Esophagus squamous epithelium (tissue), 4 donors: Measurements from ENCODE around the gene ETV6.

Source experiments
- CTCF ChIP-seq, 6 experiments: fragments of 450-650 bp in 4 of 6; fragments of 200-600 bp in 2 of 6; sonication (generic) in 2 of 6; IDR thresholded peaks; one replicate each; pipeline ENCODE4 v1.5.1; 2016 to 2019; ENCODE audit warnings: antibody characterized with exemption in 6 of 6, mild to moderate bottlenecking in 4 of 6, moderate library complexity in 4 of 6
- POLR2A ChIP-seq, 4 donors: fragments of 450-650 bp; IDR thresholded peaks; one replicate each; pipeline ENCODE4 v1.6.1; 2017; ENCODE audit warnings: antibody characterized with exemption in 4 of 4, mild to moderate bottlenecking in 4 of 4, moderate library complexity in 3 of 4

DNA sequence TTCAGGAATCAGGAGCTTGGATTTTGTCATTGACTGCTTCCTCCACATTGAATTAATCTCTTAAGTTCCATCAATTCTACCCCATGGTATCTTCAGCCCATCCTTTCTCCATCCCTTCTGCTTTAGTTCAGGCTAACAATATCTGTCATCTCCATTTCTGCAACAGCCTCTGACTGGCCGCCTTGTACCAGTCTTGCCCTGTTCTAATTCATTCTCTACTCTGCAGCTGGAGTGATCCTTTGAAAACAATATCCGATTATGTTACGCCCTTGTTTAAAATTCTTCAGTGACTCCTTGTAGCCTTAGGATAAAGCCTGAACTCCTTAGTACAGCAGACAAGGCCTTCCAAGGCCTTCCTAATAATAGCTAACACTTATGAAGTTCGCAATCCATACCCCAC lies 170.2 kb downstream of the ETV6 start:
- TF ChIP-seq CTCF (IDR thresholded peaks at IDR 0.05) (no peak), POLR2A (IDR thresholded peaks at IDR 0.05) (no peak)
